ENCODE measurements around the gene ZNF814.

- TF ChIP-seq, protein P1, sequence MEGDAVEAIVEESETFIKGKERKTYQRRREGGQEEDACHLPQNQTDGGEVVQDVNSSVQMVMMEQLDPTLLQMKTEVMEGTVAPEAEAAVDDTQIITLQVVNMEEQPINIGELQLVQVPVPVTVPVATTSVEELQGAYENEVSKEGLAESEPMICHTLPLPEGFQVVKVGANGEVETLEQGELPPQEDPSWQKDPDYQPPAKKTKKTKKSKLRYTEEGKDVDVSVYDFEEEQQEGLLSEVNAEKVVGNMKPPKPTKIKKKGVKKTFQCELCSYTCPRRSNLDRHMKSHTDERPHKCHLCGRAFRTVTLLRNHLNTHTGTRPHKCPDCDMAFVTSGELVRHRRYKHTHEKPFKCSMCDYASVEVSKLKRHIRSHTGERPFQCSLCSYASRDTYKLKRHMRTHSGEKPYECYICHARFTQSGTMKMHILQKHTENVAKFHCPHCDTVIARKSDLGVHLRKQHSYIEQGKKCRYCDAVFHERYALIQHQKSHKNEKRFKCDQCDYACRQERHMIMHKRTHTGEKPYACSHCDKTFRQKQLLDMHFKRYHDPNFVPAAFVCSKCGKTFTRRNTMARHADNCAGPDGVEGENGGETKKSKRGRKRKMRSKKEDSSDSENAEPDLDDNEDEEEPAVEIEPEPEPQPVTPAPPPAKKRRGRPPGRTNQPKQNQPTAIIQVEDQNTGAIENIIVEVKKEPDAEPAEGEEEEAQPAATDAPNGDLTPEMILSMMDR (IDR thresholded peaks at IDR 0.05; ENCODE audit: insufficient read depth, low read depth, low read length), result no peak
- no peak for TF ChIP-seq EZH2 (IDR thresholded peaks at IDR 0.05; ENCODE audit: insufficient read depth, low read length)
These were observed 85.6 kb downstream of the ZNF814 start for GRCh38 chr19:57803265-57803593.
